GM18951 (cell line): Measurements from ENCODE around the gene PAX7.

Experiments
- POLR2A ChIP-seq: IDR thresholded peaks from 4 replicates; pipeline ENCODE4 v1.6.1; 2011; ENCODE audit warnings: mild to moderate bottlenecking; ENCODE audit not compliant: insufficient read length, insufficient read depth; ENCODE audit errors: extremely low read depth
- in situ Hi-C: fragments of 300-500 bp; cut with MboI; formaldehyde crosslinking; loops from one replicate; pipeline ENCODE4 v1.12.0; 2022; ENCODE audit warnings: low sequenced_read_pairs, mixed read lengths, inconsistent platforms; ENCODE audit not compliant: unreplicated experiment

Gene PAX7

GRCh38 chr1:18716785-18717678 is 86.4 kb downstream of the PAX7 start:
- no peak for TF ChIP-seq POLR2A
- in situ Hi-C loops = no loop called here

DNA sequence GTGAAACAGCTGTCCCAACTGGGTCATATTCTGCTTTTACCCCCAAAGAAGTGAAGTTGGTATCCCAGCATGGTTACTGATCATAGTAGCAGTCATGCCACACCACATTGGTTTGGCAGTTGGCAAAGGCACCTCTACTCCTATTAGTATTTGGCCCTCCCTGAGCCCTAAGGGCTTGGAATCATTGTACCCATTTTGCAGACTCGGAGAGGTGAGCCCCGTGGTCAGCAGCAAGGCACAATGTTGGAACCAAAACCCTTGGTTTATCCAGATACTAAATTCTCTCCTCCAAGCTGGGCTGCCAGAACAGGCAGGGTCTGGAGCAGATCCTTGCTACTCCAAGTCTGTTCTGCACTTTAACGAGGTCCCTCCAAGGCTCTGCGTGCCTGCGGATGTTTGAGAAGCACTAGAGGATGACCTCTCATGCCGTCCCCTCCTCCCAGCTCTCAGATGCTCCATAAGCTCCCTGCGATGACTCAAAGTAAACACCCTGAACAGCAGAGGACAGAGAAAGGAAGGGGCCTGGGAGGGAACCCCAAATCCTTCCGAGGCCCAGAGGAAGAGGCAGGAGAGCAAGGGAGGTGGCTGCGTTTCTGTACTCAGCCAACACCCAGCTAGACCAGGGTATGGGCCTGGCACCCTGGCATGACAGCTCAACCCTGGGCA is 89.3 kb downstream of the PAX7 start:
- in situ Hi-C loops = no loop called here
- TF ChIP-seq POLR2A = no peak

DNA sequence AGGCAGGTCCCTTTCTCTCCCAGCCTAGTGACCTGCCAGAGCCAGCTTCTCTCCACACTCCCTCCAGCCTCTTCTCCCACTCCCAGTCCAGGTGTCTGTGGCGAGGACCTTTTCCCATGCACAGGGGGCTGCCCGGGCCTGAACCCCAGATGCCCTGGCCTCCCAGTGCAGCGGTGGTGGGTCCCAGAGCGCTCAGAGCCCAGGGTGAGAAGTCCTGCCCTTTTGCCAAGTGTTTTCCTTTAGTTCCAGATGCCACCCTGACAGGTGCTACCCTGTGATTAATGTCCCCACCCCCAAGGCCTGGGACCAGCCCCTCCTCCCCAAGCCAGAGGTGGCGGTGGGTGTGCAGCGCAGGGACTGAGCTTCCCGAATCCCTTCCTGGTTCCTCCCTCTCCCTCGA is 90.4 kb downstream of the PAX7 start:
- no peak for TF ChIP-seq POLR2A
- in situ Hi-C loops = no loop called here

DNA sequence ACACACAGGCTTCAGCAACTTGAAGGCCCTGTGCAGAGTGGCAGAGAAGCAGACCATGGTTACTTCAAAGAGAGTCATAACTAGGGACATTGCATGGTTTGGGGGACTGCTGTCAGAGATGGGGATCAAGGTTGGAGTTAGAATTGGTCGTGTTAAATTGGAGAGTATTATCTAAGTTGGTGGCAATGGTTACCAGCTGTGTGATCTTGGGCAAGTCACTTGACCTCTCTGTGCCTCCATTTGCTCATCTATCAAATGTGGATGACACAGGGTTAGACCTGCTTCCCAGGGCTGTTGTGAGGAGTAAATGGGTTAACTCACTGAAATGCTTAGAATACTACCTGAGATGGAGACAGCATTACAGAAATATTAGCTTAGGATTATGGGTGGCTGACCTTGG is 91.1 kb downstream of the PAX7 start:
- in situ Hi-C loops = no loop called here
- TF ChIP-seq POLR2A = no peak

GRCh38 chr1:18722270-18722669 is 91.6 kb downstream of the PAX7 start:
- in situ Hi-C loops = no loop called here
- no peak for TF ChIP-seq POLR2A

DNA sequence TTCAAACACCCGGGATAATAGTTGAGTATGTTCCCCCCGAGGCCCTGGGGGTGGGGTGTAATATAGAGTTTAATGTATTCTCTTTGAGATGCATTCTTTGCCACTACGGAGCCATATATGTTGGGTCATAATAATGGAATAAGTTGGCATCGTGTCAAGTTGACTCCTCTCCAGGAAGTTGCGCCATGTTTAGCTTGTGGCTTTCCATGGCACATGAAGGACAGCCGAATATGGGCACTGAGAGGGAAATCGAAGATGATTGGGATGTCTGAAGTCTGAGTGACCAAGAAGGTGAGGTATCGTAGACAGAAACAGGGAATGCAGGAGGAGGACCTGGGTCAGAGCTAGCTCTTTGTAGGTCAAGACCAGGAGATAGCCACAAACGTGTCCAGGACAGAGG is 92.6 kb downstream of the PAX7 start:
- TF ChIP-seq POLR2A = no peak
- in situ Hi-C loops = no loop called here

GRCh38 chr1:18723701-18724411 is 93.2 kb downstream of the PAX7 start:
- in situ Hi-C loops = no loop called here
- no peak for TF ChIP-seq POLR2A

DNA sequence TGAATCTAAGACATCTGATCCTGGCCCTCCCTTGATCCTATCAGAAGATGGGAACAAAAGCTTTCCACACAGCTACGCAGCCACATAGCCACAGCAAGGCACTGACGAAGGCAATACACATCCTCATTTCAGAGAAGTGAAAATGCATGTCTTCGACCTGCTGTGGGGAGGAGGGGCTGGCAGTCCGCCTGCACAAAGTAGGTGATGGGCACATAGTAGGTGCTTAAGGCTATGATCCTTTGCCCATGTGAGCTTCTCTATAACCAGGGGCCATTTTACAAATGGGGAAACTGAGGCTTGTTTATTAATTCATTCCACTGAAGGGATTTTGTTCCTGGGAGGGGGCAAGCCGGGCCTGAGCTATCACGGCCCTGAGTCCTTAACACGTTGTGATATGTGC is 94.2 kb downstream of the PAX7 start:
- in situ Hi-C loops = no loop called here
- TF ChIP-seq POLR2A = no peak

DNA sequence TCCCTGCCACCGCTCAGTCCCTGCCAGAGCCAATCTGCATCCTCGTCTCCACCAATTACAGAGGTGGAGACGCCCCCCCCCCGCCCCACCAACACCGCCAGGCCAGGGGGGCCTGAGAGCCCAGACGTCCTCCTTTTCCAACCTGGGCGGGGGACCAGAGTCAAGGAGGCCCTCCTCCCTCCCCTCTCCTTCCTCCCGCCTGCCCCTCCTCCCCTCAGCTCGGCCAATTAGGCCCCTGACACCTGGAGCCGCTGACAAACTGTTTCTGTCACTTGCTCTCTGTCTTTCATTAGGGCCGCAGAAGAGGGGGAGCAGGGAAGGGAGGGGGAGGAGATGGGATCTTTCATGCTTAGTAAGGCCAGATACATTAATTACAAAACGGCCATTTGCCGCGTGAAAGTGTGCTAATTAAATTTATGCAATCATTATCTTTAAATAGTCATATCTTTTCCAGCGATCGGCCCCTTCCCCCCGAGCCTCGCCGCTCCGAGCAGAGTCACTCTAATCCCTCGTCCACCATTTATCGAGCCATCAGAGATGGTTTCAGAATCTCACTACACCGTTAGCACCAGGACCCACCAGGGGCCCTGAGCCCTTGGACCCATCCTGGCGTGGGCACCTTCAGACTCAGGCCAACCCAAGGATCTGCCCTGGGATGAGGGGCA is 94.7 kb downstream of the PAX7 start:
- in situ Hi-C loops = no loop called here
- TF ChIP-seq POLR2A = no peak

DNA sequence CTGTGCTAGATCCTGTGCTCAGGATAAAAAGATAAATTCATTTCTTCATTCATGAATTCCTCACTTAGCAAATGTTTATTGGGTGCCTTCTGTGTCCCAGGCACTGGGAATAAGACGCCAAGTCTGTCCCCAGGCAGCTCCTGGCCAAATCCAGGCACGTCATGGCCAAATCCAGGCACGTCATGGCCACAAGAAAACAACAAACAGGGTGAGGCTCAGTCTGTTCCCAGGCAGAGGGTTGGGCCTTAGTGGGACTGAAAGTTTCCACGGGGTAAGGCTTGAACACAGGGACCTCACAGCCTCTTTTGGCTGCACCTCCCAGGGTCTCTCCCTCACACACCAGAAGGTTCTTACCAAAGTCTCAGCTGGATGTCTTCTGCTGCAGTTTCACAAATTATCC is 95.7 kb downstream of the PAX7 start:
- no peak for TF ChIP-seq POLR2A
- in situ Hi-C loops = no loop called here

DNA sequence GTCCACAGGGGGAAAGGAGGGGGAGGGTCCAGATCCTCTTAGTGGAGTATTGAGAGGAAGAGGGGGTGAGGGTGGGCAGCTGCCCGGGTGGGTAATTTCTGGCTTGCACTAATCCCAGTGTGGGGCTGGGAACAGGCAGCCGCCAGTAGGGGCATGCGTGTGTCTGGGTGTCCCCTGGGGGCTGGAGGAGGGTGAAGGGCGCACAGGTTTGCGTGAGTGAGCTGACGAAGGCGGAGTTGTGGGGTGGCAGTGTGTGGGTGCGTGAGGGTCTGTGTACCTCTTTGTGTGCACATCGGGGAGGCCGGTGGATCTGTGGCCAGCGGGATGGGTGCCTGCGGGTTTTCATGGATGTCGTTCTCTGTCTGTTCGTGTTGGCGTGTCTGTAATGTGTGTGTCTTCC is 97.3 kb downstream of the PAX7 start:
- in situ Hi-C loops = no loop called here

DNA sequence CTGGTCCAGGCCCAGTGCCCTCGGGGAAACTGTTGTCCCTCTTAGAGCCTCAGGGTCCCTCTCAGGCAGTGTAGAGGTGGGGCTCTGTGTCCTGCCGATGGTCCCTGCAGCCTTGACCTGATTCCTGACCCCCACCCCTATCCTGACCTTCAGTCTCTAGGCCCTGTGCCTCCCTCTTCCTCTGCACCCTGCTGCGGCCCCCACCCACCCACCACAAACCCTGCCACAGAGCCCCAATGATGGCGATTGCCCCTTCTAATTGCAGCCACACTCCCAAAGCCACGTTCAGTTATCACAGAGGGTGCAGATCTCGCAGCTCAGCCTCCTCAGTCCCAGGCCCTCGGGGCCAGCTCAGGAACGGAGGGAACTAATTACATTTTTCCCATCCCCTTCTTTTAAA is 99.7 kb downstream of the PAX7 start:
- in situ Hi-C loops = no loop called here
- TF ChIP-seq POLR2A = no peak

More for the DNA sequence above, 97.3 kb downstream of the PAX7 start:
- no peak for TF ChIP-seq POLR2A

DNA sequence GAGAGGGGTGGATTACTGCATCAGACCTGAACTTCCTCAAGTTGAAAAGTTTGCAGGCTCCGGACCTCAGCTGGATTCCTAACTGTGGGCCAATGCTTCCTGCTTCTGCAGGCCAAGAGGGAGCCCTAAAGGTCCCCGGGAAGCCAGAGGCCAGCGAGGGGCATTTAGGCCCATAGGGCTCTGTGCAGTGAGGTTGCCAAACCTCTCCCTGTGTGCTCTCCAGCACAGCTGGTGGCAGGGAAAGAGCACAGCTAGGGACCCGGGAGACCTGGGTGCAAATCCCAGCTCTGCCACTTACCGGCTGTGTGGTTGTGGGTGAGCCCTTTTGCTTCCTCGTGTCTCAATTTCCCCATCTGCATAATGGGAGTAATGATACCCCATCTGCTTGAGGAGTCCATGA is 100.5 kb downstream of the PAX7 start:
- in situ Hi-C loops = no loop called here
- TF ChIP-seq POLR2A = no peak
